Right atrium auricular region (tissue), 2 donors: ENCODE measurements around the gene PAX5. TPM values are rescaled to one million over a fixed set of nuclear protein-coding genes. Genes with fewer than 3 reads are reported as not detected.

Experiments used
- DNase-seq: peaks from one replicate; pipeline ENCODE4 v3.0.0-alpha.2; 2019; ENCODE audit warnings: low spot score
- H3K27ac ChIP-seq, 2 donors: fragments of 200-600 bp; sonication (generic); 1 replicate in 1 of 2; 2 replicates in 1 of 2; pipeline ENCODE4 v1.5.1; 2016 to 2019
- H3K27me3 ChIP-seq, 2 donors: fragments of 200-600 bp; sonication (generic); one replicate each; pipeline versions ENCODE4 v1.5.1 to v1.6.0; 2017 to 2019
- H3K36me3 ChIP-seq: fragments of 200-600 bp; sonication (generic); one replicate; pipeline ENCODE4 v1.5.1; 2016
- H3K4me1 ChIP-seq, 2 donors: fragments of 200-600 bp; sonication (generic); one replicate each; pipeline versions ENCODE4 v1.5.1 to v1.6.0; 2017 to 2019
- H3K4me3 ChIP-seq, 2 donors: fragments of 200-600 bp; sonication (generic); 1 replicate in 1 of 2; 2 replicates in 1 of 2; pipeline ENCODE4 v1.5.1; 2017 to 2019; ENCODE audit warnings: mild to moderate bottlenecking in 1 of 2, moderate library complexity in 1 of 2
- H3K9me3 ChIP-seq, 2 donors: fragments of 200-600 bp; sonication (generic); one replicate each; pipeline ENCODE4 v1.5.1; 2019
- CTCF ChIP-seq, 2 donors: fragments of 200-600 bp; sonication (generic); IDR thresholded peaks; one replicate each; pipeline ENCODE4 v1.5.1; 2019; ENCODE audit warnings: antibody characterized with exemption in 2 of 2
- total RNA-seq, 2 donors: library from RNA; depleted of rRNA; stranded (reverse); fragments of >200 nt; gene quantifications; one replicate each; pipeline ENCODE4 v1.1.0, GENCODE V29; 2016

The PAX5 gene
- total RNA-seq, 2 donors from 2014 or later: 0.59 TPM; not detected in 1

- no peaks in the 10 kb centered on the region for H3K27me3 ChIP-seq
These were observed 101.9 kb downstream of the PAX5 start for GRCh38 chr9:36932198-36932597.

GRCh38 chr9:36930941-36931340 lies 103.1 kb downstream of the PAX5 start:
- DNase-seq: no peak
- no peak for TF ChIP-seq CTCF (IDR thresholded peaks at IDR 0.05)
- no peak overlapping the region for H3K27ac ChIP-seq
- no peaks in the 10 kb centered on the region for H3K36me3 ChIP-seq
- H3K27me3 ChIP-seq: no peaks in the 10 kb centered on the region
- no peak overlapping the region for H3K4me3 ChIP-seq
- peaks cover 0 to 10% of the 10 kb centered on the region in 2 donors for H3K9me3 ChIP-seq
- H3K4me1 ChIP-seq: no peaks in the 10 kb centered on the region

More at GRCh38 chr9:36932198-36932597, 101.9 kb downstream of the PAX5 start:
- Histone ChIP-seq H3K4me3 (no peak overlapping the region), H3K36me3 (no peaks in the 10 kb centered on the region), H3K9me3 (peaks cover 0 to 10% of the 10 kb centered on the region in 2 donors), H3K4me1 (no peaks in the 10 kb centered on the region), H3K27ac (no peak overlapping the region)
- DNase-seq: no peak
- TF ChIP-seq CTCF (IDR thresholded peaks at IDR 0.05): no peak

- Histone ChIP-seq H3K27me3 (no peaks in the 10 kb centered on the region), H3K4me3 (no peak overlapping the region), H3K36me3 (no peaks in the 10 kb centered on the region), H3K9me3 (peaks cover 0 to 10% of the 10 kb centered on the region in 2 donors), H3K27ac (no peak overlapping the region), H3K4me1 (no peaks in the 10 kb centered on the region)
- no peak for TF ChIP-seq CTCF (IDR thresholded peaks at IDR 0.05)
- no peak for DNase-seq
These were observed 104.8 kb downstream of the PAX5 start for GRCh38 chr9:36929350-36929675.

- H3K4me3 ChIP-seq: no peak overlapping the region
- no peak for TF ChIP-seq CTCF (IDR thresholded peaks at IDR 0.05)
- DNase-seq: no peak
- no peaks in the 10 kb centered on the region for H3K27me3 ChIP-seq
- no peak overlapping the region for H3K27ac ChIP-seq
- no peaks in the 10 kb centered on the region for H3K4me1 ChIP-seq
- H3K9me3 ChIP-seq: peaks cover 0 to 10% of the 10 kb centered on the region in 2 donors
- H3K36me3 ChIP-seq: no peaks in the 10 kb centered on the region
These were observed 105.3 kb downstream of the PAX5 start for GRCh38 chr9:36928670-36929349.

GRCh38 chr9:36928210-36928609 lies 105.9 kb downstream of the PAX5 start:
- H3K4me3 ChIP-seq: no peak overlapping the region
- H3K9me3 ChIP-seq: peaks cover 0 to 10% of the 10 kb centered on the region in 2 donors
- H3K36me3 ChIP-seq: no peaks in the 10 kb centered on the region
- no peaks in the 10 kb centered on the region for H3K27me3 ChIP-seq
- no peaks in the 10 kb centered on the region for H3K4me1 ChIP-seq
- DNase-seq: no peak
- no peak overlapping the region for H3K27ac ChIP-seq
- TF ChIP-seq CTCF (IDR thresholded peaks at IDR 0.05): no peak
